Hepatic stellate cell (primary cell): ENCODE results near the gene ZMYM4.
A peak's percentile ranks its signal among the peaks of the same experiment; 100 is the strongest.
"Not testable (repeated sequence)": the region's sequence is repeated elsewhere in the genome, so short reads cannot be mapped to it uniquely, and the experiment has no call there.

Source experiments
- DNase-seq: peaks from one replicate; pipeline ENCODE4 v3.0.0; 2011; ENCODE audit warnings: low spot score

ZMYM4 gene

GRCh38 chr1:35454176-35454575, 185.7 kb downstream of the ZMYM4 start:
- DNase-seq, result no peak

GRCh38 chr1:35454616-35455015, 186.1 kb downstream of the ZMYM4 start:
- DNase-seq, result peak; percentile 38

- DNase-seq, result no peak
These were observed 192.3 kb downstream of the ZMYM4 start for GRCh38 chr1:35460796-35461195.

- DNase-seq, result no peak
These were observed 193.6 kb downstream of the ZMYM4 start for GRCh38 chr1:35461966-35462651.

- DNase-seq, result no peak
These were observed 194.7 kb downstream of the ZMYM4 start for GRCh38 chr1:35463232-35463631.

GRCh38 chr1:35463749-35464148, 195.2 kb downstream of the ZMYM4 start:
- DNase-seq, result not testable (repeated sequence)

GRCh38 chr1:35466120-35466519, 197.6 kb downstream of the ZMYM4 start:
- no peak for DNase-seq

GRCh38 chr1:35470977-35471613, 202.6 kb downstream of the ZMYM4 start:
- no peak for DNase-seq
